GM19239 (cell line): ENCODE results near the gene TENM3.

ENCODE experiments used
- DNase-seq: peaks from one replicate; pipeline ENCODE4 v3.0.0; 2011; ENCODE audit warnings: low spot score; ENCODE audit not compliant: insufficient read length
- FAIRE-seq: peaks from 2 replicates; lab custom pipeline; 2011; peaks lifted over from hg19 to GRCh38; lab: Jason Lieb, UNC

The TENM3 gene

DNA sequence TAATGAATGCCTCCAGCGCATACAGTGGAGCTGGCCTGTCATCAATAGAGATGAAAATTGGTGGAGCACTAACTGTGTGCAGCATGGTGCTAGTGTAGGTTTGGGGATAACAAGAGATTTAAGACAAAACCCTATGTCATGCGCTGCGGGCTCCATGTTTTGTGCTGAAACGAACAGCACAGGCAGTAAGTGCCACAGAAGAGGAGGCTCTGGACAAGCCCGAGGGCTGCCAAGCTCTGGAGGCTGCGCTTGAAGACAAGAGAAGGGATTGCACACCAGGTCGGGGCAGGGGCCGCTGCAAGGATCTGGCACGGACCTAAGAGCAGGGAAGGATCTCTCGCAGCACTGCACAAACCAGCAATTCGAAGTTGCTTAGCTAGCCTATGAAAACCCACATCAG, 35.5 kb downstream of the TENM3 start:
- no peak for DNase-seq
- FAIRE-seq: no peak

- DNase-seq (no peak), FAIRE-seq (no peak)
Measured at GRCh38 chr4:182280436-182281111, 37.4 kb downstream of the TENM3 start.

GRCh38 chr4:182286035-182286434, 42.8 kb downstream of the TENM3 start:
- no peak for FAIRE-seq

GRCh38 chr4:182286931-182287330, 43.7 kb downstream of the TENM3 start:
- FAIRE-seq (no peak), DNase-seq (no peak)

More at GRCh38 chr4:182286035-182286434, 42.8 kb downstream of the TENM3 start:
- no peak for DNase-seq

DNA sequence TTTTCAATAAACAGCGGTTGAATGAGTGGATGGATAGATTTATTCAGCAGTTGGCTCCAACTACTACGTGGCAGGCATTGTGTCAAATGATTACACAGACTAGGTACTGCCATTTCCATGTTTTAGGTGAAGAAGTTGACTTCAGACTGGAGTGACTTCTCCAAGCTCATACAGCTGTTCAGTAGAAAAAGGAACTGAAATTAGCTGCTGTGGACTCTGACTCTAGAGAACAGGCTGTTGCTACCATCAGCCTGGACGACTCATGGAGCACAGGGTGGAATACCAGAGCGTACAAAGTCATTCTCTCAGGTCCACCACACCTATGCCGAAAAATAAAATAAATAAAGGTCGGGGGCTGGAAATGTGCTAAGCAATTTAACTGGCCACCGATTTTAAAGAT, 45.3 kb downstream of the TENM3 start:
- FAIRE-seq (no peak), DNase-seq (no peak)

- no peak for FAIRE-seq
- DNase-seq: no peak
Measured at GRCh38 chr4:182289809-182290208, 46.6 kb downstream of the TENM3 start.

DNA sequence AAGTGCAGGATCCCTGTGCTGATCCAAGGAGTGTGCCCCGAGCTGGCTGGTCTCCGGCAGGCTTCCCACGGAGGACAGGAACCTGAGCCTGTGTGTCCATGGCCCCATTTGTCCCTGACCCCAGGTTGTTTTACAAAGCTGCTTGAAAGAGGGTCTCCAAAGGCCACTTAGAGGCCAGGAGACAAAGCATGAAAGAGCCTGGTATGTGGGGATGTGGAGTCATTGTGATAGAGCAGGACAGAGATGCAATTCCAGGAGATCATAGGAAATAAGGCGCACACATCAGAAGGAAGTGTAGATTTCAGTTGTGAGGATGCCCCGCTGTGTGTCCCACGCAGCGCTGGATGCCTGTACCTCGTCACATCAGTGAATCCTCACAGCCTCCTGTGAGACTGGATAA, 48.0 kb downstream of the TENM3 start:
- DNase-seq (no peak), FAIRE-seq (no peak)

DNA sequence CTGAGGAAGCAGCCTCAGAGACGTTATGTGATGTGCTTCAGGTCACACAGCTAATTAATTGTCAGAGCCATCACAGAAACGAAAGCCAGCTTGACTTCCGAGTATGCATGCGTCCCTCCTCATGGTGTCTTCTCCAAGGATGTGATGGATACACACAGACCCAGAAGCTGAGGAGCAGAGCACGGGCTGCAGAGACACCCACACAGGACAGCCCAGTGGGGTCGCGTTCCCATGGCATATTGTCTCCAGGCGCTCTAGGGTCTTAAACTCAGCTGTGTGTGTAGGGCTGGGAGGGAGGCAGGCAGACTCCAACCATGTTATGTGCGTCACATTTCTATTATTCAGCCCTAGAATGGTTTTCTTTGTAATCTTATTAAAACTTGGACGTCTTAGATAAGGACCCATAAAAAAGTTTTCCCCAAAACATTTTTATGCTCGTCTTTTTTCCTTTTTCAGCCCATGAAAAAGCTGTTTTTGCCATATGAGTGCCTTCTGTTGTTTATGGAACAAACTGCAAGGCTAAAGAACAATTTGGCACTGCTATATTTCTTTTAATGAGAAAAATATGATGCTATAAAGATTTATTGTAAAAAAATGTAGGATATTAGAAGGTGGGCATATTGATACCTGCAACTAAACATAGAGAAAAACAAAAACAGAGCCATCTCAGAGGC, 48.5 kb downstream of the TENM3 start:
- no peak for DNase-seq
- no peak for FAIRE-seq

GRCh38 chr4:182292612-182293011, 49.4 kb downstream of the TENM3 start:
- no peak for FAIRE-seq

DNA sequence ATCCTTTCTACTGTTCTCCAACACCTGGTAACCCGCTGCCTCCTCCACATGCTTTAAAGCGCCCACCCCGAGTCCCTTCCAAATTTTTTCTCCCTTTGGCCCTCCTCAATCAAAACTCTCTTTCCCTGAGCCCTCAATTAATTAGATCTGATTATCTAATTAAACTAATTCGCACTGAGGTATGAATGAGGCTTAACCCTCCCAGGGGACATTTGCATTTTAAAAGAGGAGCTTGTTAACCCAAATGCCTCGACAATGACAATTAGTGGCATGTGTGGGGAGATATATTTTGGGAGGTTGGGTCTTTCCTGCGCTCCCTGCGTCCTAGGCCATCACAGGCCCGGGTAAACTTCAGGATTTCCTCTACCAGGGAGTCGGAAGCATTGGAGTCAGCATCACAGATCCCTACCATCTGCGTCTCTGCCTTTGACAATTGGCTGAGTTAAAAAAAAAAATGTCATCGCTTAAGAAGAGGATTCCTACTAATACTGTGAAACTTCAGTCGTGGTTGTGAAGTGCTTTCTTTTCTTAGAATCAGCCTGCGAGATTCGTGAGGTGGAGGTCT, 50.6 kb downstream of the TENM3 start:
- no peak for FAIRE-seq
- DNase-seq: no peak

More at GRCh38 chr4:182292612-182293011, 49.4 kb downstream of the TENM3 start:
- no peak for DNase-seq

DNA sequence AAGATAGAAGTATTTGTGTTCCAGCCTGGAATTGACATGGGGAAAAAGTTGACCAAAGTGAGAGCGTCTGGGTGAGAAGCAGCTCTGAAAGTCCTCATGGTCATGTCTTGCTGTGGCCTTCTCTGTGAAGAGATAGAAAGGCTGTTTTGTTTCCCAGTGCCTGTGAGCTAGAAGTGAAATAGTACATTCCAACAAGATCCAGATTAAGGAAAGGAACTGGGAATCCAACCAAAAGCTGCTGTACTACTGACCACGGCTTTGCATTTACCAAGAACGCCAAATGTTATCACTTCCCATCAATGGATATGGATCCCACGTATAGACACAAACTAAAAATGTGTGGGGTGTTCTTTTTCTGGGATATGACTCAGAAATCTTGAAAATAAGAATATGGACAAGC, 51.2 kb downstream of the TENM3 start:
- FAIRE-seq (no peak), DNase-seq (no peak)

DNA sequence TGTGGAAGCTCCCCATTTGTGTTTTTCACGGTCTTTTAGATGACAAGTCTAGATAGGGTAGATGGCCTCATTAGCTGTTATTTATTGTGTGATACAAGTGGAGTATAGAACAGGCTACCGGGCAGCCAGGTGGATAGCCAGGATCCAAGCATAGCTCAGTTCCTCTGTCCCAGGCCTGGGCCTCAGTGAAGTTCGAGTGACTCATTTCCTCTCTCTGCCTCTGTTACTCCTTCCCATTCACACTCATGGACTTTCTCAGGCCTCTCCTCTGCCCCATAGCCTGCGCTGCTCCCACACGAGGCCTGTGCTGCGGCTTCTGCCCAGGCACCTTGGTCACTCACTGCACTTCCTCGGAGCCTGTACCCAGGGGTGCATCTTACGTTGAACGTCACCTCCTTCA, 54.5 kb downstream of the TENM3 start:
- no peak for DNase-seq
- FAIRE-seq: no peak

DNA sequence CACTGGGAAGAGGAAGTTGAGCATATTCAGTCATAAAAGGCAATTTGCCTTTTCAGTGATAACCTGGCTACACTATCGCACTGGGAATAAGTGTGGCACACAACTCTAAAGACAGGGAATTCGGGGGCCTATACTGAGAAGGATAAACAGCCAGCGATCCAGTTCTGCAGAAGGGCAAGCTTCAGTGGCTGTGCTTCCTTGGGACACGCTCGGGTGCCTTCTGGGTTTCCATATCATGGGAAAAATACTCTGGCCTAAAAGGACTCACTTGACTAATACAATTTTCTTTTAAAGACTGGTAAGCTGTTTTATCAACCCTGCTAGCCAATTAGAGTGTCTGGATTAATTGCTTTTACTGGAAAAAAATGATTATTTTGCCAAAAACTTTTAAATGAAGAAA, 58.5 kb downstream of the TENM3 start:
- DNase-seq (no peak), FAIRE-seq (no peak)

GRCh38 chr4:182303847-182304246, 60.6 kb downstream of the TENM3 start:
- DNase-seq: no peak
- FAIRE-seq: no peak

GRCh38 chr4:182306792-182307507, 63.7 kb downstream of the TENM3 start:
- no peak for FAIRE-seq
- no peak for DNase-seq

- FAIRE-seq (no peak), DNase-seq (no peak)
Measured at GRCh38 chr4:182307746-182308145, 64.5 kb downstream of the TENM3 start.

DNA sequence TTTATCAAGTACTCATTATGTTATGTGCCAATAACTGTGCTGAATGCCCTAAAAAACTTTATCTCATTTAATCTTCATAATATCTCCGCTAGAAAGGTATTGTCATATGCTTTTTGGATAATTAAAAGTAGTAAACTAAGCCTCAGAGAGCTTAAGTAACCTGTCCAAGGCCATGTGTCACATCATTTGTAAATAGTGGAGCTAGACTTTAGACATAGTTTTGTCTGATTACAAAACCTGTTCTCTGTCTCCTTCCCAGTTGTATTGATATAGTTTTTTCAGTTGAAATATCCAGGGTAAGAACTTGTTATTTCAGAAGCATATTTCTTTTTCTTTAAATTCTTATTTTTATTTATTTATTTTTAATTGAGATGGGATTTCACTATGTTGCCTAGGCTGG, 66.7 kb downstream of the TENM3 start:
- DNase-seq (no peak), FAIRE-seq (no peak)

GRCh38 chr4:182310316-182310715, 67.1 kb downstream of the TENM3 start:
- DNase-seq (no peak), FAIRE-seq (no peak)

DNA sequence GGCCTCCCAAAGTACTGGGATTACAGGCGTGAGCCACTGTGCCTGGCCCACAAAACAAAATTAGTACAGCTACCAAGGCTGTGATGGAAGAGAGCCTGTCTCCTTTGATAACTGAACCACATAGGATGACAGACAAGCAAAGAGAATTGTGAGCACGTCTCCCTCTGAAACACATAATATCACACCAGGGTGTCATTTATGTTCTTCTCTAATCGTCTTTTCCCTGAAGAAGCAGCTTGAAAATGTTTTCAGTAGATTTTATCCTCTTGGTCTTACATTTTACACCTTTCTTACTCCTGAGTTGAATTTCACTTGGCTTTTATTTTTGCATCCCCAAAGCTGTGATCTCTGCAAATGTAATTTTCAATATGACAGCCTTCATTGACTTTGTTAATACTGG, 67.8 kb downstream of the TENM3 start:
- FAIRE-seq (no peak), DNase-seq (no peak)

DNA sequence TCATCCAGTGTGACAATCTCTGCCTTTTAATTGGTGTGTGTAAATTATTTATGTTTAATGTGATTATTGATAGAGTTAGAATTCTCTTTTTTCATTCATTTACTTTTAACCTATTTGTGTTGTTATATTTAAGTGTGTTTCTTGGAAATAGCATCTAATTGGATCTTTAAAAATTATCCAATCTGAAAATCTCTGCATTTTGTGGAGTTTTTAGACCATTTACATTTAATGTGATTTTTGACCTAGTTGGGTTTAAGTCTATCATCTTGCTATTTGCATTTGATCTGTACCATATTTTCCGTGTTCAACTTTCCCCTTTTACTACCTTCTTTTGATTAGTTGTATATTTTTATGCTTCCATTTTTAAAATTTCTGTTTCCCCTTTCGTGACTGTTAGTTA, 71.3 kb downstream of the TENM3 start:
- FAIRE-seq (no peak), DNase-seq (no peak)

DNA sequence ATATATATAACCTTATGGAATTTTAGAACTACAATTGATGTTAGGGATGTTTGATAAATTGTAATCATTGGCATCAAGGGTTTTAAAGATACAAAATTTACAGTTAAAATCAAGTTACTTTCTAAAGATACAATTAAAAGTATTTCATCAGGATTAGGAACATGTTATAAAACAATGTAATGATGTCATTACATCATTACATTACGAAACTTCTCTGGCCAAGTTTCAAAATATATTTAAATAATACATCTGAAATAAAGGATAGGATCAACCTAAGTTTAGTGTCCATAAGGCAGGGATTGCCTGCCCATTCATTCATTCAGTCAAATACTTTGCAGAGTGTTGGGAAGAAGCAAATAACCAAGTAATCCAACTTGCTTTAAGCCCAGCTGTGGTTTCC, 75.1 kb downstream of the TENM3 start:
- no peak for FAIRE-seq

More for the DNA sequence above, 75.1 kb downstream of the TENM3 start:
- no peak for DNase-seq
